Ecto neural progenitor cell (in vitro differentiated cells): ENCODE results near the gene GMCL2.

Experiments used
- DNase-seq: peaks from one replicate; pipeline ENCODE4 v3.0.0-alpha.2; 2018; ENCODE audit warnings: low spot score

The GMCL2 gene

GRCh38 chr5:178143246-178143645 is 43.9 kb downstream of the GMCL2 start:
- DNase-seq = no peak

DNA sequence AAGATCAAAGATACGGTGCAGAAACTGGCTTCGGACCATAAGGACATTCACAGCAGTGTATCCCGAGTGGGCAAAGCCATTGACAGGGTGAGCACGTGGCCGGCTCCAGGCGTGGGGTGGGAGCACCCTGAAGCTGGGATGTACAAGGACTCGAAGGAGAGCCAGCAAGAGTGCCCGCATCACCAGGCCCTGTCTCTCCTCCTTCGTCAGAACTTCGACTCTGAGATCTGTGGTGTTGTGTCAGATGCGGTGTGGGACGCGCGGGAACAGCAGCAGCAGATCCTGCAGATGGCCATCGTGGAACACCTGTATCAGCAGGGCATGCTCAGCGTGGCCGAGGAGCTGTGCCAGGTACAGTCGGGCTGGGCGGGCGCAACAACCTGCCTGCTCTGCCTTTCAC is 44.5 kb downstream of the GMCL2 start:
- no peak for DNase-seq

GRCh38 chr5:178141550-178141949 is 45.6 kb downstream of the GMCL2 start:
- no peak for DNase-seq

- DNase-seq = no peak
Measured at GRCh38 chr5:178137991-178138390, 49.2 kb downstream of the GMCL2 start.

DNA sequence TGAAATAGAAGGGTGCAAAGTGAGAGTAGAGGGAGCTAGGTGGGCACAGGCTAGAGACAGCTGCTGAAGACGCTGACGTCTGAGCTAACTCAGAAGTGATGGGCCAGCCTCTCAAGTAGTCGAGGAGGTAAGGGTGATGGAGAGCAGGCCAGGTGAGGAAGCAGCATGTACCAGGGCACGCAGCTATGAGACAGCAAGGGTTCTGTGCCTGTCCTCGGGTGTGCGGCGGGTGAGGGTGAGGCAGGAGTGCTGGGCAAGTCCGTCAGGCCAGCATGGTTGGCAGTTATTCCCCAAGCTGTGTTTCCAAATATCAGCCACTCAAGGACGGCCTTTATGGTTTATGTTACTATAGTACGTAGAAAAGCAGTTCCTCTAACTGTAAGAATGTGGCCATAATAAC is 50.2 kb downstream of the GMCL2 start:
- no peak for DNase-seq
